Amniotic epithelial cell (primary cell): Measurements from ENCODE around the gene YAP1.
A peak's percentile ranks its signal among the peaks of the same experiment; 100 is the strongest.

ENCODE experiments used
- DNase-seq: peaks from one replicate; pipeline ENCODE4 v3.0.0-alpha.2; 2010; ENCODE audit warnings: low read depth

Gene YAP1

GRCh38 chr11:102109896-102110760, at the start of gene YAP1:
TSS of gene YAP1 (plus strand) at chr11:102110447. CDS start at chr11:102110849, 402 bp downstream.
- DNase-seq, result peak; percentile 90

- DNase-seq, result peak; percentile 34
Observed at GRCh38 chr11:102061276-102061675, 49.0 kb upstream of the YAP1 start.

- no peak for DNase-seq
Observed at GRCh38 chr11:102062106-102062505, 48.1 kb upstream of the YAP1 start.

GRCh38 chr11:102064316-102064715, 45.9 kb upstream of the YAP1 start:
- DNase-seq, result no peak

- DNase-seq, result no peak
Observed at GRCh38 chr11:102070766-102071165, 39.5 kb upstream of the YAP1 start.

- no peak for DNase-seq
Observed at GRCh38 chr11:102071497-102072472, 38.5 kb upstream of the YAP1 start.

GRCh38 chr11:102073253-102073652, 37.0 kb upstream of the YAP1 start:
- DNase-seq, result no peak

- DNase-seq, result no peak
Observed at GRCh38 chr11:102079625-102080024, 30.6 kb upstream of the YAP1 start.

- DNase-seq, result no peak
Observed at GRCh38 chr11:102081313-102081712, 28.9 kb upstream of the YAP1 start.

- no peak for DNase-seq
Observed at GRCh38 chr11:102085864-102086551, 24.2 kb upstream of the YAP1 start.

- no peak for DNase-seq
Observed at GRCh38 chr11:102097186-102097585, 13.1 kb upstream of the YAP1 start.

GRCh38 chr11:102099755-102100154, 10.5 kb upstream of the YAP1 start:
- DNase-seq, result no peak

- no peak for DNase-seq
Observed at GRCh38 chr11:102108734-102109440, 1.4 kb upstream of the YAP1 start.

- DNase-seq, result no peak
Observed at GRCh38 chr11:102110761-102111010, 439 bp downstream of the YAP1 start.

GRCh38 chr11:102111011-102111786, 952 bp downstream of the YAP1 start:
- DNase-seq, result peak; percentile 88

- DNase-seq, result peak; percentile 96
Observed at GRCh38 chr11:102111787-102112508, 1.7 kb downstream of the YAP1 start.

GRCh38 chr11:102112509-102112821, 2.2 kb downstream of the YAP1 start:
- no peak for DNase-seq

- DNase-seq, result no peak
Observed at GRCh38 chr11:102114032-102114431, 3.8 kb downstream of the YAP1 start.

- DNase-seq, result peak; percentile 70
Observed at GRCh38 chr11:102115557-102115956, 5.3 kb downstream of the YAP1 start.

- peak; percentile 82 for DNase-seq
Observed at GRCh38 chr11:102116453-102117205, 6.4 kb downstream of the YAP1 start.
